ELF-1 (cell line): ENCODE results near the gene TCP11L2.
"Not testable (repeated sequence)": the region's sequence is repeated elsewhere in the genome, so short reads cannot be mapped to it uniquely, and the experiment has no call there.

Experiments
- DNase-seq: peaks from one replicate; pipeline ENCODE4 v3.0.0-alpha.2; 2016; ENCODE audit warnings: low read depth, low spot score

The TCP11L2 gene

GRCh38 chr12:106284358-106285105 lies 18.0 kb upstream of the TCP11L2 start:
- DNase-seq = no peak

- no peak for DNase-seq
Measured at GRCh38 chr12:106285982-106286381, 16.6 kb upstream of the TCP11L2 start.

- DNase-seq = not testable (repeated sequence)
Measured at GRCh38 chr12:106286576-106287162, 15.9 kb upstream of the TCP11L2 start.

- no peak for DNase-seq
Measured at GRCh38 chr12:106287364-106287763, 15.2 kb upstream of the TCP11L2 start.

GRCh38 chr12:106288101-106288493 lies 14.4 kb upstream of the TCP11L2 start:
- no peak for DNase-seq

- DNase-seq = no peak
Measured at GRCh38 chr12:106288494-106289195, 13.9 kb upstream of the TCP11L2 start.

GRCh38 chr12:106289196-106289681 lies 13.3 kb upstream of the TCP11L2 start:
- no peak for DNase-seq

GRCh38 chr12:106290666-106291065 lies 11.9 kb upstream of the TCP11L2 start:
- no peak for DNase-seq

GRCh38 chr12:106291342-106291741 lies 11.2 kb upstream of the TCP11L2 start:
- DNase-seq = no peak

- no peak for DNase-seq
Measured at GRCh38 chr12:106292339-106292738, 10.2 kb upstream of the TCP11L2 start.

GRCh38 chr12:106296179-106296877 lies 6.2 kb upstream of the TCP11L2 start:
- no peak for DNase-seq

GRCh38 chr12:106297075-106297474 lies 5.5 kb upstream of the TCP11L2 start:
- DNase-seq = no peak

- no peak for DNase-seq
Measured at GRCh38 chr12:106297681-106298080, 4.9 kb upstream of the TCP11L2 start.

- no peak for DNase-seq
Measured at GRCh38 chr12:106299202-106299774, 3.2 kb upstream of the TCP11L2 start.

- DNase-seq = no peak
Measured at GRCh38 chr12:106300761-106301160, 1.8 kb upstream of the TCP11L2 start.

GRCh38 chr12:106301241-106301610 lies 1.3 kb upstream of the TCP11L2 start:
- no peak for DNase-seq

GRCh38 chr12:106301611-106302321 lies 767 bp upstream of the TCP11L2 start:
- peak; percentile 70 for DNase-seq

- DNase-seq = peak; percentile 90
Measured at GRCh38 chr12:106303202-106303820, 778 bp downstream of the TCP11L2 start.

GRCh38 chr12:106304001-106304421 lies 1.5 kb downstream of the TCP11L2 start:
- no peak for DNase-seq

GRCh38 chr12:106304797-106305196 lies 2.3 kb downstream of the TCP11L2 start:
- no peak for DNase-seq

- no peak for DNase-seq
Measured at GRCh38 chr12:106305376-106305775, 2.8 kb downstream of the TCP11L2 start.
